Upper lobe of left lung (tissue), 4 donors: ENCODE results near the gene OSBPL9.

Experiments used
- CTCF ChIP-seq, 6 experiments: fragments of 450-650 bp in 4 of 6; fragments of 200-600 bp in 2 of 6; sonication (generic) in 2 of 6; IDR thresholded peaks; one replicate each; pipeline ENCODE4 v1.5.1; 2016 to 2019; ENCODE audit warnings: antibody characterized with exemption in 6 of 6
- POLR2AphosphoS5 ChIP-seq, 2 donors: sonication (generic); formaldehyde crosslinking; IDR thresholded peaks; one replicate each; pipeline ENCODE4 v1.5.1; 2017; ENCODE audit warnings: antibody characterized with exemption in 2 of 2

GRCh38 chr1:51600965-51601364 is 15.9 kb upstream of the OSBPL9 start:
- TF ChIP-seq POLR2AphosphoS5 (IDR thresholded peaks at IDR 0.05), result no peak
- TF ChIP-seq CTCF (IDR thresholded peaks at IDR 0.05), result no peak
